Cardiac muscle cell (in vitro differentiated cells and primary cell): ENCODE results near the gene LYST. TPM values are rescaled to one million over a fixed set of nuclear protein-coding genes. Genes with fewer than 3 reads are reported as not detected.
A peak's percentile ranks its signal among the peaks of the same experiment; 100 is the strongest.

ENCODE experiments used
- DNase-seq, 2 donors: peaks; one replicate each; pipeline versions ENCODE4 v3.0.0 to v3.0.0-alpha.2; 2010 to 2017; ENCODE audit warnings: low read depth in 1 of 2, low spot score in 1 of 2
- H3K27ac ChIP-seq: fragments of 200-600 bp; sonication (generic); 2 replicates; pipeline ENCODE4 v1.5.1; 2016
- H3K27me3 ChIP-seq: fragments of 200-600 bp; sonication (generic); 2 replicates; pipeline ENCODE4 v1.6.0; 2016; ENCODE audit warnings: control low read depth
- H3K36me3 ChIP-seq: fragments of 200-600 bp; sonication (generic); 2 replicates; pipeline ENCODE4 v1.5.1; 2016; ENCODE audit warnings: control low read depth
- H3K4me1 ChIP-seq: fragments of 200-600 bp; sonication (generic); 2 replicates; pipeline ENCODE4 v1.8.1; 2017; ENCODE audit warnings: low read depth, mild to moderate bottlenecking, mixed run types
- H3K4me3 ChIP-seq: fragments of 200-600 bp; sonication (generic); 2 replicates; pipeline ENCODE4 v1.5.1; 2016; ENCODE audit warnings: mild to moderate bottlenecking
- H3K9me3 ChIP-seq: fragments of 200-600 bp; sonication (generic); 2 replicates; pipeline ENCODE4 v1.5.1; 2017; ENCODE audit warnings: low read depth, mild to moderate bottlenecking, control low read depth
- polyA plus RNA-seq: library from polyadenylated mRNA; unstranded; fragments of >200 nt; fragmentation: Nextera tagmentation; extraction: Ambion mirVana; gene quantifications from 2 replicates; pipeline ENCODE4 v1.2.1, GENCODE V29; 2016
- total RNA-seq: library from RNA; depleted of rRNA; stranded (reverse); fragments of >200 nt; gene quantifications from 2 replicates; pipeline ENCODE4 v1.2.3, GENCODE V29; 2016
- TF ChIP-seq, protein P1 (sequence below): IDR thresholded peaks from 2 replicates; pipeline ENCODE4 v1.5.1; 2012; ENCODE audit warnings: low read depth, mild to moderate bottlenecking, low read length

The LYST gene
- total and polyA plus RNA-seq, 2 experiments from 2014 or later: 4.5 to 5.2 TPM

GRCh38 chr1:235823684-235824083, 43.0 kb downstream of the LYST start:
- TF ChIP-seq, protein P1, sequence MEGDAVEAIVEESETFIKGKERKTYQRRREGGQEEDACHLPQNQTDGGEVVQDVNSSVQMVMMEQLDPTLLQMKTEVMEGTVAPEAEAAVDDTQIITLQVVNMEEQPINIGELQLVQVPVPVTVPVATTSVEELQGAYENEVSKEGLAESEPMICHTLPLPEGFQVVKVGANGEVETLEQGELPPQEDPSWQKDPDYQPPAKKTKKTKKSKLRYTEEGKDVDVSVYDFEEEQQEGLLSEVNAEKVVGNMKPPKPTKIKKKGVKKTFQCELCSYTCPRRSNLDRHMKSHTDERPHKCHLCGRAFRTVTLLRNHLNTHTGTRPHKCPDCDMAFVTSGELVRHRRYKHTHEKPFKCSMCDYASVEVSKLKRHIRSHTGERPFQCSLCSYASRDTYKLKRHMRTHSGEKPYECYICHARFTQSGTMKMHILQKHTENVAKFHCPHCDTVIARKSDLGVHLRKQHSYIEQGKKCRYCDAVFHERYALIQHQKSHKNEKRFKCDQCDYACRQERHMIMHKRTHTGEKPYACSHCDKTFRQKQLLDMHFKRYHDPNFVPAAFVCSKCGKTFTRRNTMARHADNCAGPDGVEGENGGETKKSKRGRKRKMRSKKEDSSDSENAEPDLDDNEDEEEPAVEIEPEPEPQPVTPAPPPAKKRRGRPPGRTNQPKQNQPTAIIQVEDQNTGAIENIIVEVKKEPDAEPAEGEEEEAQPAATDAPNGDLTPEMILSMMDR: no peak
- DNase-seq: no peak
- H3K36me3 ChIP-seq: no peaks in the 10 kb centered on the region
- no peaks in the 10 kb centered on the region for H3K4me1 ChIP-seq
- no peak overlapping the region for H3K4me3 ChIP-seq
- H3K27ac ChIP-seq: no peak overlapping the region
- no peaks in the 10 kb centered on the region for H3K27me3 ChIP-seq
- H3K9me3 ChIP-seq: no peaks in the 10 kb centered on the region

DNA sequence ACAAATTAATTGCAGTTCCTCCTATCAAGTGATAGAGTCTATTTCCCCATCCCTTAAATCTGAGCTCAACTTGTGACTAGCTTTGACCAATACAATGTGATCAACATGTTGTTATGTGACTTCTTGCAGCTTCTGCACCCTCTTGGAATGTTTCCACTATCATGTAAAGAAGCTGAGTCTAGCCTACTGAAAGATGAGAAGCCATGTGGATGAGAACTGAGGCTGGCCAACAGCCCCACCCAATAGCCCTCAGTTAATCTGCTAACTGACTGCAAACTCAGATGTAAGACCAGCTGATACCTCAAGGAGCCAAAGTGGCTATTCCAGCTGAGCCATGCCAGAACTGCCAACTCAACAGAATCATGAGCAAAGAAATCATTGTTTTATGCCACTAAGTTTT, 44.0 kb downstream of the LYST start:
- H3K27ac ChIP-seq: no peak overlapping the region
- H3K4me1 ChIP-seq: no peaks in the 10 kb centered on the region
- DNase-seq: no peak
- no peaks in the 10 kb centered on the region for H3K9me3 ChIP-seq
- TF ChIP-seq, protein P1: no peak
- H3K27me3 ChIP-seq: no peaks in the 10 kb centered on the region
- no peak overlapping the region for H3K4me3 ChIP-seq
- no peaks in the 10 kb centered on the region for H3K36me3 ChIP-seq

DNA sequence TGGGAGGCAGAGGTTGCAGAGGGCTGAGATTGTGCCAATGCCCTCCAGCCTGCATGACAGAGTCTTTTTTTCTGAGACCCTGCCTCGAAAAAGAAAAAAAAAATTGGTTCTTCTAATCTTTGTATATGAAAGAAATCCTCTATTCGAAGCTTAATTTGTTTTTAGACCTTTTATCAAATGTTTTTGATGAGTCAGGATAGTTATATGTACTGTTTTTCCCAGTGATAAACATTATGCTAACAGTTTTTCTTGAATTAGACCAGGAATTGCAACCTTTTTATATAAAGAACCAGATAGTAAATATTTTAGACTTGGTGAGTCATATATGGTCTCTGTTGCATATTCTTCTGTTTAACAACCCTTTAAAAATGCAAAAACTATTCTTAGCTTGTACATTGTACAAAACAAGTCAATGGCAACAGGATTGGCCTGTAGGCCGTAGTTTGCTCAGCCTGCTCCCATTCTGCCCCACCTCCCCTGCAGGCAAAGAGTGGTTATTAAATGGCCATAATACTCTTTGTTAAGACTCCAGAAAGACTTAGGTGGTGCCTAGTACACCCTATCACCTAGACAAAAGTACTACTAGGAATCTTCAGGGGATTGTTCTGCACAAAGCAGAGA, 45.2 kb downstream of the LYST start:
- H3K27me3 ChIP-seq: no peaks in the 10 kb centered on the region
- H3K9me3 ChIP-seq: no peaks in the 10 kb centered on the region
- no peaks in the 10 kb centered on the region for H3K4me1 ChIP-seq
- H3K36me3 ChIP-seq: no peaks in the 10 kb centered on the region
- H3K27ac ChIP-seq: no peak overlapping the region
- no peak overlapping the region for H3K4me3 ChIP-seq
- peak in 1 of 2 donors; percentile 32 for DNase-seq
- TF ChIP-seq, protein P1: no peak

GRCh38 chr1:235820061-235820460, 46.6 kb downstream of the LYST start:
- Histone ChIP-seq H3K27ac (no peak overlapping the region), H3K36me3 (no peaks in the 10 kb centered on the region), H3K9me3 (no peaks in the 10 kb centered on the region), H3K27me3 (no peaks in the 10 kb centered on the region), H3K4me1 (no peaks in the 10 kb centered on the region), H3K4me3 (no peak overlapping the region)
- no peak for DNase-seq
- TF ChIP-seq, protein P1: no peak

GRCh38 chr1:235818632-235819136, 48.0 kb downstream of the LYST start:
- H3K27me3 ChIP-seq: no peaks in the 10 kb centered on the region
- TF ChIP-seq, protein P1: no peak
- H3K27ac ChIP-seq: no peak overlapping the region
- no peaks in the 10 kb centered on the region for H3K36me3 ChIP-seq
- peak in 1 of 2 donors; percentile 4 for DNase-seq
- no peak overlapping the region for H3K4me3 ChIP-seq
- H3K9me3 ChIP-seq: no peaks in the 10 kb centered on the region
- no peaks in the 10 kb centered on the region for H3K4me1 ChIP-seq
